ENCODE measurements around the gene REG1B. TPM values are rescaled to one million over a fixed set of nuclear protein-coding genes. Genes with fewer than 3 reads are reported as not detected.

REG1B gene
- total RNA-seq, 1 donor = not detected

DNA sequence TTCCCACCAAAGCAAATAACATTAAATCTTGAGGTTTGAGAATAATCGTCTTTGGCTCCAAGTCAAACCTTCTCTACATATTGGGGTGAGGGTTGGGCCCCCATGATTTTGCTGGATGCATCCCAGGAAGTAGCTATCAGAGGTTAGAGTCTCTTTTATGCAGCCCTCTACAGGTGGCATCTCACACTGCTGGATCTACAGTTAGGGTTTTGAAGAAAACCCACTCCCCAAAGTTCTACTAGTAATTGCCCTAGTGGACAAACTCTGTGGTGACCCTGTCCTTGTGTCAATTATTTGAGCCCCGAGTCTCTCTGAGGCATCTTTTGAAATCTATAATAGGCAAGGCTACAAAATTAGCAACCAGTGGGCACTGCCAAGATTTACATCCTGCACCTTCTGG lies 17.5 kb upstream of the REG1B start:
- no peak for DNase-seq (ENCODE audit: low read depth)
- H3K4me3 ChIP-seq (ENCODE audit: low read depth, low read length) = no peak overlapping the region
- TF ChIP-seq, protein P1, sequence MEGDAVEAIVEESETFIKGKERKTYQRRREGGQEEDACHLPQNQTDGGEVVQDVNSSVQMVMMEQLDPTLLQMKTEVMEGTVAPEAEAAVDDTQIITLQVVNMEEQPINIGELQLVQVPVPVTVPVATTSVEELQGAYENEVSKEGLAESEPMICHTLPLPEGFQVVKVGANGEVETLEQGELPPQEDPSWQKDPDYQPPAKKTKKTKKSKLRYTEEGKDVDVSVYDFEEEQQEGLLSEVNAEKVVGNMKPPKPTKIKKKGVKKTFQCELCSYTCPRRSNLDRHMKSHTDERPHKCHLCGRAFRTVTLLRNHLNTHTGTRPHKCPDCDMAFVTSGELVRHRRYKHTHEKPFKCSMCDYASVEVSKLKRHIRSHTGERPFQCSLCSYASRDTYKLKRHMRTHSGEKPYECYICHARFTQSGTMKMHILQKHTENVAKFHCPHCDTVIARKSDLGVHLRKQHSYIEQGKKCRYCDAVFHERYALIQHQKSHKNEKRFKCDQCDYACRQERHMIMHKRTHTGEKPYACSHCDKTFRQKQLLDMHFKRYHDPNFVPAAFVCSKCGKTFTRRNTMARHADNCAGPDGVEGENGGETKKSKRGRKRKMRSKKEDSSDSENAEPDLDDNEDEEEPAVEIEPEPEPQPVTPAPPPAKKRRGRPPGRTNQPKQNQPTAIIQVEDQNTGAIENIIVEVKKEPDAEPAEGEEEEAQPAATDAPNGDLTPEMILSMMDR (IDR thresholded peaks at IDR 0.05; ENCODE audit: insufficient read depth, low read depth, low read length) = no peak

DNA sequence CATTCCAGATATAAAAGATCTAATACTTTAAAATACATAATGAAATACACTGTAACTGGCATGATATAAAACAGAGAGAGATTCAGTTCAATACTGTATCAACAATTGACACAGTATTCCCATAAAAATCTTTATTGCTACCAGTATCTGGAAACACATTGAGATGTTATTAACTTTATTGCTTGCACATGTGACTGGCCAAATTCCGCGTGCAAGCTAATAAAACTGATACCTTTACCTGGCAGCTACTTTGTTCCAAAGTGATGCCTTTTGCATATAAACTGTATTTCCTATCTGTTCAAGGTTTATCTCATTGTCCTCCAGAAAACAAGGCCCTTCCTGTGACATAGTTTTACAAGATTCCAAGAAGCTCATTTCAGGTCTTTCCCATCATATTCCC lies 15.4 kb upstream of the REG1B start:
- no peak overlapping the region for H3K4me3 ChIP-seq (ENCODE audit: low read depth, low read length)
- TF ChIP-seq, protein P1 (IDR thresholded peaks at IDR 0.05; ENCODE audit: insufficient read depth, low read depth, low read length) = no peak
- no peak for DNase-seq (ENCODE audit: low read depth)

DNA sequence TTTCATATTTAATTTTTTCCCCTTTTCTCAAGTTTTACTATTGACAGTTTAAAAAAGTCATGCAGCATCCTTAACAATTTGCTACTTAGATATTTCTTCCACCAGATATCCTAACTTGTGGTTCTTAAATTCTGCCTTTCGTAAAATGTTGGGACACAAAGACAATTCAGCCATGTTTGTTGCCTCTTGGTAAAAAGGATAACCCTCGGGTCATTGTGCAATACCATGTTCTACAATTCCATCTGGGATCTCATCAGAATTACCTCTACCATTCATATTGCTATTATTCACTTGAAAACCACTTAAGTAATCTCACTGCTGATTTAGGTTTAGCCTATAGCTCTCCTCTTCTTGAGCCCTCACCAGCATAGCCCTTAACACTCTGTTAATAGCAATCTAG lies 13.2 kb upstream of the REG1B start:
- no peak overlapping the region for H3K4me3 ChIP-seq (ENCODE audit: low read depth, low read length)
- TF ChIP-seq, protein P1 (IDR thresholded peaks at IDR 0.05; ENCODE audit: insufficient read depth, low read depth, low read length) = no peak
- DNase-seq (ENCODE audit: low read depth) = no peak

DNA sequence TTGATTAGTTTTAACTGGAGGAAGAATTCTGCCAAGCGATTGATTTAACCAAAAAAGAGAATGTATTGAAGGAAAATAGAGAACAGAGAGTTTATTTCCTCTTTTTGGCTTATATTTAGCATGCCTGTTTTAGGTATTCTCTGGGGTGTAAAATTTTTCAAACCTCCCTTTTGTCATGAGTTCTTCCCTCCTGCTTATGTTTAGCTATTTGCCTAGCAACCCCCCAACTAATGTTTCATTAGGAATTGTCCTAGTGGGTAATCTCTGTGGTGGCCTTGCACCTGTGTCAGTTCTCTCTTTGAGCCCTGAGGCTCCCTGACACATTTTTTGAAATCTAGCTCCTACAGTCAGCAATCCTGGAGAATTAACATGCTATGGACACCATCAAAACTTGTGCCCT lies 12.5 kb upstream of the REG1B start:
- TF ChIP-seq, protein P1 (IDR thresholded peaks at IDR 0.05; ENCODE audit: insufficient read depth, low read depth, low read length) = no peak
- H3K4me3 ChIP-seq (ENCODE audit: low read depth, low read length) = no peak overlapping the region
- DNase-seq (ENCODE audit: low read depth) = no peak

DNA sequence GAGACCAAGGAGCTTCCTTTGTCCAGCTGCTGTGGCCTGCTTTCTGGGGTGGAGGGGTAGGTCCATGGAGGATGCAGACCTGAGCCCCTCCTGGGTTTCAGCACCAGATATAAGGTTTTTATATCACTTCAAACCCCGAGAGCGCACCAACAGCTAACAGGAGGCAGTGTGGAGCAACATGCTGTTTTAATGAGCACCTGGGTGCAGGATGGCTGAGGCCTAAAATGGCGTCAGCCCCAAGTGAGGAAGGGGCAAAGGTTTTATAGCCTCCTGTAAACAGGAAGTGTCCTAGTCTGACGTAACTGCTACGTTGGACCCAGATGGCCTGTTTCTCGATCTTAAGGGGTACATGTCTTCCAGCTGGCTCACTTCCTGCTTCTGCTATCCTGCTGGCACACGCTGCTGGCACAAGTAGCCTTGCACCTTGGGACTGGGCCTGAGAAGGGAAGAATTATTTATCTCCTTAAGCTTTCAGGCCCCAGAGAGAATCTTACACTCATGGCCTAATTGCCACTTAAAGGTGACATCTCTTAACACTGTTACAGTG lies 11.4 kb upstream of the REG1B start:
- TF ChIP-seq, protein P1 (IDR thresholded peaks at IDR 0.05; ENCODE audit: insufficient read depth, low read depth, low read length) = no peak
- no peak for DNase-seq (ENCODE audit: low read depth)
- H3K4me3 ChIP-seq (ENCODE audit: low read depth, low read length) = no peak overlapping the region

DNA sequence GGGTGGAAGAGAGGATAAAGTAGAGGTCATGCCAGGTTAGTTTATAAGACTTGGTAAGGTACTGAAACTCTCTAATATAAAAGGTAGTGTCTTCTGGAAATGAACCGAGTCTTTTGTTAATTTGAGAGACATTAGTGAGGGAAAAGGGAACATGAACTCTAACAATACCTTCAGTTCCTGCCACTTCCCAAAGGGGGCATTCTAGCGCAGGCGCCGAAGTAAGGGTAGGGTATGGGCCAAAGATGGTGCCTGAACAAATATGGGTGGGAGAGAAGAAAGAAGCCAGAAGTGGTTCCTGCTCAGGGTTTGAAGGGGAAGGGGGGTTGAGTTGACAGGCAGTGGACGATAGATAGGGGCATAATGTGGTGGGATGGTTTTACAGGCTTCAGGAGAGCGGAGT lies 10.1 kb upstream of the REG1B start:
- no peak overlapping the region for H3K4me3 ChIP-seq (ENCODE audit: low read depth, low read length)
- no peak for DNase-seq (ENCODE audit: low read depth)
- TF ChIP-seq, protein P1 (IDR thresholded peaks at IDR 0.05; ENCODE audit: insufficient read depth, low read depth, low read length) = no peak

DNA sequence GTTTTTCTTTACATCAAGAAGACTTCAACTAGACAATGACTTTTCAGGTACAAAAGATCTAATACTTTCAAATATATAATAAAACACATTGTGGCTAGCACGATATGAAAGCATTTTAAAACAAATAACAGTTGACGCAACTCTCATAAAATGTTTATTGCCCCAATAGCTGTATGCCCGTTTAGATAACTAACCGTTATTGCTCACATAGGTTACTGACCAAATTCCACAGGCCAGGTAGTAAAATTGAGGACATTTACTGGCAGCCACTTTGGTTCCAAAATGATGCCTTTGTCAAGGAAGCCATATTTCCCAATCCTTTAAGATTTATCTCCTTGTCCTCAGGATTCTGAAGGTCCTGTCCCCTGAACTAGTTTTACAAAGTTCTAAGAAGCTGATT lies 2.9 kb upstream of the REG1B start:
- no peak for DNase-seq (ENCODE audit: low read depth)
- no peak overlapping the region for H3K4me3 ChIP-seq (ENCODE audit: low read depth, low read length)
- TF ChIP-seq, protein P1 (IDR thresholded peaks at IDR 0.05; ENCODE audit: insufficient read depth, low read depth, low read length) = no peak

Measured in fibroblast of villous mesenchyme (primary cell).